Astrocyte (in vitro differentiated cells and primary cell): ENCODE results near the gene NCR3LG1. TPM values are rescaled to one million over a fixed set of nuclear protein-coding genes. Genes with fewer than 3 reads are reported as not detected.

Source experiments
- DNase-seq: peaks from one replicate; pipeline ENCODE4 v3.0.0-alpha.2; 2010; ENCODE audit warnings: low read depth
- FAIRE-seq: peaks from 2 replicates; lab custom pipeline; 2011; peaks lifted over from hg19 to GRCh38; lab: Jason Lieb, UNC
- H2AFZ ChIP-seq: 2 replicates; pipeline ENCODE4 v1.6.0; 2012; ENCODE audit warnings: low read depth, low read length, inconsistent platforms
- H3K27ac ChIP-seq: 2 replicates; pipeline ENCODE4 v1.5.1; 2011; ENCODE audit warnings: low read depth, low read length, inconsistent platforms
- H3K27me3 ChIP-seq: 2 replicates; pipeline ENCODE4 v1.6.0; 2011; ENCODE audit warnings: low read length, inconsistent platforms; ENCODE audit not compliant: insufficient read depth
- H3K36me3 ChIP-seq: 2 replicates; pipeline ENCODE4 v1.5.1; 2011; ENCODE audit warnings: low read length, inconsistent platforms; ENCODE audit not compliant: insufficient read depth
- H3K4me1 ChIP-seq: 2 replicates; pipeline ENCODE4 v1.5.1; 2011; ENCODE audit warnings: low read length, inconsistent platforms; ENCODE audit not compliant: insufficient read depth
- H3K4me2 ChIP-seq: 2 replicates; pipeline ENCODE4 v1.6.0; 2012; ENCODE audit warnings: low read length, inconsistent platforms
- H3K4me3 ChIP-seq: 2 replicates; pipeline ENCODE4 v1.5.1; 2011; ENCODE audit warnings: low read depth, mild to moderate bottlenecking, low read length, inconsistent platforms; ENCODE audit not compliant: insufficient read depth
- H3K79me2 ChIP-seq: 2 replicates; pipeline ENCODE4 v1.6.0; 2012; ENCODE audit warnings: mild to moderate bottlenecking, low read length, inconsistent platforms; ENCODE audit not compliant: insufficient read depth
- H3K9ac ChIP-seq: 2 replicates; pipeline ENCODE4 v1.6.0; 2012; ENCODE audit warnings: mild to moderate bottlenecking, low read length, inconsistent platforms
- H3K9me3 ChIP-seq: 2 replicates; pipeline ENCODE4 v1.5.1; 2012; ENCODE audit warnings: low read depth, mild to moderate bottlenecking, low read length, inconsistent platforms; ENCODE audit not compliant: insufficient read depth
- H4K20me1 ChIP-seq: 2 replicates; pipeline ENCODE4 v1.6.0; 2012; ENCODE audit warnings: low read length, inconsistent platforms; ENCODE audit not compliant: insufficient read depth
- H3K27ac Mint-ChIP-seq: one replicate; pipeline ENCODE4 v1.8.0; 2021; ENCODE audit warnings: mild to moderate bottlenecking, mixed read lengths; ENCODE audit not compliant: unreplicated experiment
- H3K27me3 Mint-ChIP-seq: one replicate; pipeline ENCODE4 v1.8.0; 2021; ENCODE audit warnings: low read depth, mixed read lengths; ENCODE audit not compliant: unreplicated experiment
- H3K36me3 Mint-ChIP-seq: one replicate; pipeline ENCODE4 v1.8.0; 2021; ENCODE audit warnings: low read depth, mixed read lengths; ENCODE audit not compliant: unreplicated experiment
- H3K4me1 Mint-ChIP-seq: one replicate; pipeline ENCODE4 v1.8.0; 2021; ENCODE audit warnings: low read depth, mixed read lengths; ENCODE audit not compliant: unreplicated experiment
- H3K4me3 Mint-ChIP-seq: one replicate; pipeline ENCODE4 v1.8.0; 2021; ENCODE audit warnings: mild to moderate bottlenecking, moderate library complexity, mixed read lengths; ENCODE audit not compliant: unreplicated experiment
- H3K9me3 Mint-ChIP-seq: one replicate; pipeline ENCODE4 v1.8.0; 2021; ENCODE audit warnings: mild to moderate bottlenecking, mixed read lengths; ENCODE audit not compliant: unreplicated experiment
- EZH2 ChIP-seq: IDR thresholded peaks from 2 replicates; pipeline ENCODE4 v1.6.1; 2012; ENCODE audit warnings: mild to moderate bottlenecking, low read length, inconsistent platforms; ENCODE audit not compliant: insufficient read depth
- total RNA-seq: library from RNA; stranded (reverse); gene quantifications from 2 replicates; pipeline ENCODE4 v1.2.1, GENCODE V29; 2021
- TF ChIP-seq, protein P1 (sequence below): IDR thresholded peaks from 2 replicates; pipeline ENCODE4 v1.5.1; 2011; ENCODE audit warnings: low read depth, mild to moderate bottlenecking, inconsistent platforms, low read length, moderate library complexity; ENCODE audit not compliant: insufficient read depth

The NCR3LG1 gene
- total RNA-seq, 1 donor from 2014 or later, result 3.3 TPM

DNA sequence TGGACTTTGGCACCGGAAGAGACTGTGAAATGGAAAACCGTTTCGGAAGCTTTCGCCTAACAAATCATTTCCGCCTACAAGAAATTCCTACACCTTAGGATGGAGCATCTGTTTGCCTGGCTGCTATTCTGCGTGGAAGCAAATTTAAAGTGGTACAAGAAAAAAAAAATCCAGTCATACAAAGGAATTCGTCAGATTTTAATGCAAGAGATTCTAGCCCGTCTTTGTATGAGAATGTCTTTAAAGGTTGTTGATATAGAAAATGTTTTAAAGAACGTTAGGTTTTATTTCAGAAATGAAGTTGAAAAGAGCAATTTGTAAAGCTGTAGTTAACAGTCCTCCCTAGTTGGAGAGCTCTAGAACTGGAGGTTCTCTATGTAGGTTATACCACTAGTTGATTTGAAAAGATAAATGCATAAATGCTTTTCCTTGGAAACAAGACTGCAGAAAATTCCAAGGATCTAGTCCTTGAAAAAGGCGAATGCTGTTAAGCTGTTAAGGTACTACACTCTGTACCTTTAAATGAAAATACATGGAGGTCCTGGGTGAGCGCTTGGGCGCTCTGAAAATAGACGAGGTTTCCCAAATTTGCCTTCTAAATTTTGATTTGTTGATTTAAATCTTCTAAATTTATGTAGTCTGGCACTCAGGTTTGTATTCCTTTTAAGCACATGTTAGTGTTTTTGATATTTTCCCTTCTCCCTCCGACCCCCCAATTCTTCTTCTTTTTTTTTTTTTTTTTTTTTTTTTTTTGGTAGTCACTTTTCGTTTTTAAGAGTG is 2.4 kb downstream of the NCR3LG1 start:
- FAIRE-seq (no peak), DNase-seq (no peak)
- Histone ChIP-seq H3K27me3 (no peaks in the 10 kb centered on the region), H3K4me1 (peaks cover 20% of the 10 kb centered on the region), H3K27ac (peak overlapping the region; percentile 45), H3K4me3 (peak overlapping the region; percentile 72), H3K36me3 (no peaks in the 10 kb centered on the region), H3K79me2 (no peaks in the 10 kb centered on the region), H3K9me3 (no peaks in the 10 kb centered on the region), H4K20me1 (no peaks in the 10 kb centered on the region), H3K9ac (peak overlapping the region; percentile 65), H2AFZ (peak overlapping the region; percentile 28), H3K4me2 (peak overlapping the region; percentile 93)
- Mint-ChIP-seq H3K4me1 (peaks cover 5% of the 10 kb centered on the region), H3K27ac (peak overlapping the region; percentile 90), H3K27me3 (peaks cover 16% of the 10 kb centered on the region), H3K36me3 (peaks cover 6% of the 10 kb centered on the region), H3K9me3 (peaks cover under 1% of the 10 kb centered on the region), H3K4me3 (peak overlapping the region; percentile 85)
- no peak for TF ChIP-seq EZH2
- TF ChIP-seq, protein P1, sequence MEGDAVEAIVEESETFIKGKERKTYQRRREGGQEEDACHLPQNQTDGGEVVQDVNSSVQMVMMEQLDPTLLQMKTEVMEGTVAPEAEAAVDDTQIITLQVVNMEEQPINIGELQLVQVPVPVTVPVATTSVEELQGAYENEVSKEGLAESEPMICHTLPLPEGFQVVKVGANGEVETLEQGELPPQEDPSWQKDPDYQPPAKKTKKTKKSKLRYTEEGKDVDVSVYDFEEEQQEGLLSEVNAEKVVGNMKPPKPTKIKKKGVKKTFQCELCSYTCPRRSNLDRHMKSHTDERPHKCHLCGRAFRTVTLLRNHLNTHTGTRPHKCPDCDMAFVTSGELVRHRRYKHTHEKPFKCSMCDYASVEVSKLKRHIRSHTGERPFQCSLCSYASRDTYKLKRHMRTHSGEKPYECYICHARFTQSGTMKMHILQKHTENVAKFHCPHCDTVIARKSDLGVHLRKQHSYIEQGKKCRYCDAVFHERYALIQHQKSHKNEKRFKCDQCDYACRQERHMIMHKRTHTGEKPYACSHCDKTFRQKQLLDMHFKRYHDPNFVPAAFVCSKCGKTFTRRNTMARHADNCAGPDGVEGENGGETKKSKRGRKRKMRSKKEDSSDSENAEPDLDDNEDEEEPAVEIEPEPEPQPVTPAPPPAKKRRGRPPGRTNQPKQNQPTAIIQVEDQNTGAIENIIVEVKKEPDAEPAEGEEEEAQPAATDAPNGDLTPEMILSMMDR, result no peak

DNA sequence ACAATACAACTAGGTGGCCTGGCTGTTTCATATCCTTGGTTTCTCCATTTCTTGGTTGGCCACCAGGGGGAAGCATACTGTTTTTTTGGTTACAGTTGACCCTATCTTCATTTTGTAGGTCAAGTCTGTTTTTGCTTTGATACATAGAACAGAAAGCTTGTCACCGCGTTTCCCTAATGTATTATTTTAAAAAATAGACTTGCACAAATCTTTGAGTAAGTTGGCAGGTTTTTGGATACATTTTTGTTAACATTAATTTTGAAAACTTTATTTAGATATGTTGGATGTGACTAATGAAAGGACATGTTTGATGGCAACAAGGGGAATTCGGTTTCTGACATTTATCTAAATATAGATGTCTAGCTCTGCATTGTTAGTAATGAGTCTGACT is 3.0 kb downstream of the NCR3LG1 start:
- H3K36me3 ChIP-seq, result no peaks in the 10 kb centered on the region
- H3K4me3 ChIP-seq, result no peak overlapping the region
- no peaks in the 10 kb centered on the region for H3K79me2 ChIP-seq
- no peak overlapping the region for H3K9ac ChIP-seq
- H3K4me1 ChIP-seq, result peaks cover 20% of the 10 kb centered on the region
- no peaks in the 10 kb centered on the region for H3K27me3 ChIP-seq
- Mint-ChIP-seq H3K27me3 (peaks cover 16% of the 10 kb centered on the region), H3K27ac (no peak overlapping the region), H3K4me1 (peaks cover 5% of the 10 kb centered on the region), H3K9me3 (peaks cover 3% of the 10 kb centered on the region), H3K36me3 (peaks cover 8% of the 10 kb centered on the region), H3K4me3 (peak overlapping the region; percentile 85)
- H4K20me1 ChIP-seq, result no peaks in the 10 kb centered on the region
- H3K27ac ChIP-seq, result no peak overlapping the region
- FAIRE-seq (no peak), DNase-seq (peak; percentile 39)
- no peaks in the 10 kb centered on the region for H3K9me3 ChIP-seq
- no peak for TF ChIP-seq EZH2
- TF ChIP-seq, protein P1, result peak; percentile 59
- no peak overlapping the region for H2AFZ ChIP-seq
- peak overlapping the region; percentile 93 for H3K4me2 ChIP-seq

DNA sequence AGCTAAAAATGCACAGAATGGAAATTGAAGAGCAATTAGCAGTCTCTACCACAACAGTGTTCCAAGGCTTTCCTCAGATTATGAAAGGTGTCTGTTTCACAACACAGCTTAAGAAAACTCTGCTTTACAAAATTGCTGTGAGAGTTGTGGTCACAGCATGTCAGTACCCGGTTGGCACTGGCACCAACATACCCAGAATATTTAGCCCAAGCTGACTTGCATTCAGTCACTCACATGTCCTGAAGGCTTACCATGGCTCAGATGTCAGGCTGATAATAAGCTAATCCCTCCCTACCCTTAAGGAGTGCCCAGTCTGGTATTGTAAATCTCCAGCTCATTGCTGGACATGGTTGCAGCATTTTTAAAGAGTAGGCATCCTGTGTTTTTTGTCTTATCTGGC is 14.9 kb downstream of the NCR3LG1 start:
- no peaks in the 10 kb centered on the region for H3K79me2 ChIP-seq
- DNase-seq (no peak), FAIRE-seq (no peak)
- no peaks in the 10 kb centered on the region for H4K20me1 ChIP-seq
- peaks cover 2% of the 10 kb centered on the region for H3K27me3 Mint-ChIP-seq
- no peak overlapping the region for H3K4me2 ChIP-seq
- TF ChIP-seq, protein P1, result no peak
- no peak for TF ChIP-seq EZH2
- H3K4me1 ChIP-seq, result no peaks in the 10 kb centered on the region
- H2AFZ ChIP-seq, result no peak overlapping the region
- no peak overlapping the region for H3K27ac Mint-ChIP-seq
- no peaks in the 10 kb centered on the region for H3K27me3 ChIP-seq
- peaks cover 4% of the 10 kb centered on the region for H3K36me3 ChIP-seq
- H3K27ac ChIP-seq, result no peak overlapping the region
- H3K9me3 Mint-ChIP-seq, result peaks cover 41% of the 10 kb centered on the region
- peaks cover 25% of the 10 kb centered on the region for H3K9me3 ChIP-seq
- no peak overlapping the region for H3K9ac ChIP-seq
- H3K4me1 Mint-ChIP-seq, result peaks cover 3% of the 10 kb centered on the region
- no peak overlapping the region for H3K4me3 Mint-ChIP-seq
- H3K36me3 Mint-ChIP-seq, result peaks cover 36% of the 10 kb centered on the region
- no peak overlapping the region for H3K4me3 ChIP-seq
